GM12878 (cell line): ENCODE measurements around the gene TRIM43.

Experiments used
- POLR2A ChIP-seq: IDR thresholded peaks from 2 replicates; pipeline ENCODE4 v1.6.1; 2011; ENCODE audit warnings: low read depth, mild to moderate bottlenecking, low read length
- STAT3 ChIP-seq: IDR thresholded peaks from 2 replicates; pipeline ENCODE4 v1.6.1; 2011; ENCODE audit warnings: low read depth, low read length, improper control_type of control experiment
- ZNF217 ChIP-seq: fragments of 450-650 bp; IDR thresholded peaks from 2 replicates; pipeline ENCODE4 v1.6.1; 2017; ENCODE audit warnings: antibody characterized with exemption, mild to moderate bottlenecking
- TF ChIP-seq, protein P1 (sequence below), 3 experiments: IDR thresholded peaks in 2 of 3; conservative IDR thresholded peaks in 1 of 3; 2 replicates each; pipeline ENCODE4 v1.5.1; 2011; ENCODE audit warnings: low read depth in 3 of 3, low read length in 3 of 3, mild to moderate bottlenecking in 3 of 3, control low read depth in 2 of 3, moderate library complexity in 2 of 3, inconsistent platforms in 1 of 3, mixed read lengths in 1 of 3; ENCODE audit not compliant: control insufficient read depth in 2 of 3, insufficient read depth in 1 of 3; ENCODE audit errors: extremely low read depth in 1 of 3

DNA sequence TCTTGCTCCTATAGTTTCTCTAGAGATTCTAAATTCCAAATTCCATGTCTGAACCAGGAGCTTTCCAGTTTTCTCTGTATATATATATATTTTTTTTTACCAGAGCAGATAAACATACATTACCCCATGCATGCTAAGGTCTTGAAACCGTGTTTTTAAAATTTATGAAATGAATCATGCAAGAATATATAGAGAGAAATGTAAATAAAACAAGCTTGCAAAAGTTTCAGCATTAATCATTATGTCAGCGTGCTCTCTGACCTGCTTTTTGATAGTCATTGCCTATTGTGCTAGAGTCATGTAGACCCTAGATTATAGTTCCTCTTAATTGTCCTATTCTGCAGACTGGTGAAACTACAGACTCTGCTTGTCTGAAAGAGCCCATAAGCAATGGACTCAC, 22.6 kb upstream of the TRIM43 start:
- TF ChIP-seq STAT3 (no peak), ZNF217 (no peak), POLR2A (no peak)
- TF ChIP-seq, protein P1, sequence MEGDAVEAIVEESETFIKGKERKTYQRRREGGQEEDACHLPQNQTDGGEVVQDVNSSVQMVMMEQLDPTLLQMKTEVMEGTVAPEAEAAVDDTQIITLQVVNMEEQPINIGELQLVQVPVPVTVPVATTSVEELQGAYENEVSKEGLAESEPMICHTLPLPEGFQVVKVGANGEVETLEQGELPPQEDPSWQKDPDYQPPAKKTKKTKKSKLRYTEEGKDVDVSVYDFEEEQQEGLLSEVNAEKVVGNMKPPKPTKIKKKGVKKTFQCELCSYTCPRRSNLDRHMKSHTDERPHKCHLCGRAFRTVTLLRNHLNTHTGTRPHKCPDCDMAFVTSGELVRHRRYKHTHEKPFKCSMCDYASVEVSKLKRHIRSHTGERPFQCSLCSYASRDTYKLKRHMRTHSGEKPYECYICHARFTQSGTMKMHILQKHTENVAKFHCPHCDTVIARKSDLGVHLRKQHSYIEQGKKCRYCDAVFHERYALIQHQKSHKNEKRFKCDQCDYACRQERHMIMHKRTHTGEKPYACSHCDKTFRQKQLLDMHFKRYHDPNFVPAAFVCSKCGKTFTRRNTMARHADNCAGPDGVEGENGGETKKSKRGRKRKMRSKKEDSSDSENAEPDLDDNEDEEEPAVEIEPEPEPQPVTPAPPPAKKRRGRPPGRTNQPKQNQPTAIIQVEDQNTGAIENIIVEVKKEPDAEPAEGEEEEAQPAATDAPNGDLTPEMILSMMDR (IDR thresholded peaks at IDR 0.05 in 2 of 3, conservative IDR thresholded peaks at IDR 0.05 in 1 of 3; ENCODE audit: control insufficient read depth in 2 of 3, extremely low read depth in 1 of 3, insufficient read depth in 1 of 3, low read depth in 3 of 3, low read length in 3 of 3), result no peak
